GM19025 (cell line): ENCODE measurements around the gene MCRIP2.

Experiments
- ATAC-seq: cut with Tn5 transposase; IDR thresholded peaks from one replicate; pipeline ENCODE4 v1.9.1; 2021; ENCODE audit warnings: mild to moderate bottlenecking, low read depth, moderate library complexity; ENCODE audit not compliant: unreplicated experiment

The MCRIP2 gene

DNA sequence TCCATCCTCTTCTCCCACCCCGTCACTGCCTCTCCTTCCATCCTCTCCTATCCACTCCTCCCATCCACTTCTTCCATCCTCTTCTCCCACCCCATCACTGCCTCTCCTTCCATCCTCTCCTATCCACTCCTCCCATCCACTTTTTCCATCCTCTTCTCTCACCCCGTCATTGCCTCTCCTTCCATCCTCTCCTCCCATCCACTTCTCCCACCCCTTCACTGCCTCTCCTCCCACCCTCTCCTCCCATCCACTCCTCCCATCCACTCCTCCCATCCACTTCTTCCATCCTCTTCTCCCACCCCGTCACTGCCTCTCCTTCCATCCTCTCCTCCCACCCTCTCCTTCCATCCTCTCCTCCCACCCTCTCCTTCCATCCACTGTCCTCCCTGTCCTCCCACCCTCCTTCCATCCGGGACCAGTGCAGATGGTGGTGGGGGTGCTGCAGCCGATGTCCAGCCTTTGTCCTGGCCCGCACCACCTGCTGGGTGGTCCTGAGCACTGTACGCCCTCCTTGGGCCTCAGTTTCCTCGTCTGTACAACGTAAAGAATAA, 9.7 kb upstream of the MCRIP2 start:
- ATAC-seq, result no peak

- ATAC-seq, result no peak
Measured at GRCh38 chr16:632486-633335, 8.9 kb upstream of the MCRIP2 start.

DNA sequence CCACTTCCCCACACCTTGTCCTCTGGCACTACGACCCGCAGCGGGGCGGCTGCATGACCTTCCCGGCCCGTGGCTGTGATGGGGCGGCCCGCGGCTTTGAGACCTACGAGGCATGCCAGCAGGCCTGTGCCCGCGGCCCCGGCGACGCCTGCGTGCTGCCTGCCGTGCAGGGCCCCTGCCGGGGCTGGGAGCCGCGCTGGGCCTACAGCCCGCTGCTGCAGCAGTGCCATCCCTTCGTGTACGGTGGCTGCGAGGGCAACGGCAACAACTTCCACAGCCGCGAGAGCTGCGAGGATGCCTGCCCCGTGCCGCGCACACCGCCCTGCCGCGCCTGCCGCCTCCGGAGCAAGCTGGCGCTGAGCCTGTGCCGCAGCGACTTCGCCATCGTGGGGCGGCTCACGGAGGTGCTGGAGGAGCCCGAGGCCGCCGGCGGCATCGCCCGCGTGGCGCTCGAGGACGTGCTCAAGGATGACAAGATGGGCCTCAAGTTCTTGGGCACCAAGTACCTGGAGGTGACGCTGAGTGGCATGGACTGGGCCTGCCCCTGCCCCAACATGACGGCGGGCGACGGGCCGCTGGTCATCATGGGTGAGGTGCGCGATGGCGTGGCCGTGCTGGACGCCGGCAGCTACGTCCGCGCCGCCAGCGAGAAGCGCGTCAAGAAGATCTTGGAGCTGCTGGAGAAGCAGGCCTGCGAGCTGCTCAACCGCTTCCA, 8.1 kb upstream of the MCRIP2 start:
- no peak for ATAC-seq

- ATAC-seq, result no peak
Measured at GRCh38 chr16:634051-634670, 7.5 kb upstream of the MCRIP2 start.

GRCh38 chr16:634996-635395, 6.6 kb upstream of the MCRIP2 start:
- no peak for ATAC-seq

- ATAC-seq, result no peak
Measured at GRCh38 chr16:635573-636205, 5.9 kb upstream of the MCRIP2 start.

GRCh38 chr16:636206-637080, 5.2 kb upstream of the MCRIP2 start, which contains the start of gene METTL26:
METTL26 (minus strand) TSS chr16:636305; CDS start chr16:636290, 15 bp downstream.
- peak; percentile 72 for ATAC-seq

- ATAC-seq, result no peak
Measured at GRCh38 chr16:637081-638018, 4.3 kb upstream of the MCRIP2 start.

DNA sequence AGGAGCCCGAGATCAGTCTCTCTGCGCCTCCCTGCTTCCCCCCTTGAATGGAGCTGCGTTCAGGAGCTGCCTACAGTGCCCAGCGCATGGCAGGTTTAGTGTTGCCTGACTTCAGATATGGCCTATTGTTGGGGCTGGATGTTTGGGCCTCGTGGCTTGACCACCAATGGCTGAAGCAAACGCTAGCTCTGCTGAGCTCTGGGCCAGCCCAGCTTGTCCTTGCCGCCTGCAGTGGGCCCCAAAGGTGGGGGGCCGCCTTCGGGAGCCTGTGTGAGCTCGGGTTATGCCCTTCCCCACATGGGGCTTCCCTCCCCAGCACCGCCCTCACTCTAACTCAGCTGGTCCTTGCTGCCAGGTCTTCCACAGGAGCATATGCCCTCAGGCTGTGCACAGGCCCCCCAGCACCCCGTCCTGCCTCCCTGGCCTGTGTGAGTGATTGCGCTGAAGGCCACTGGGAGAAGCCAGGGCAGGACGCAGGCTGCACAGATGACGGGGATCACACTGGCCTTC, 3.5 kb upstream of the MCRIP2 start:
- no peak for ATAC-seq

GRCh38 chr16:638836-639235, 2.8 kb upstream of the MCRIP2 start:
- ATAC-seq, result no peak

- ATAC-seq, result no peak
Measured at GRCh38 chr16:640614-641013, 1.0 kb upstream of the MCRIP2 start.

DNA sequence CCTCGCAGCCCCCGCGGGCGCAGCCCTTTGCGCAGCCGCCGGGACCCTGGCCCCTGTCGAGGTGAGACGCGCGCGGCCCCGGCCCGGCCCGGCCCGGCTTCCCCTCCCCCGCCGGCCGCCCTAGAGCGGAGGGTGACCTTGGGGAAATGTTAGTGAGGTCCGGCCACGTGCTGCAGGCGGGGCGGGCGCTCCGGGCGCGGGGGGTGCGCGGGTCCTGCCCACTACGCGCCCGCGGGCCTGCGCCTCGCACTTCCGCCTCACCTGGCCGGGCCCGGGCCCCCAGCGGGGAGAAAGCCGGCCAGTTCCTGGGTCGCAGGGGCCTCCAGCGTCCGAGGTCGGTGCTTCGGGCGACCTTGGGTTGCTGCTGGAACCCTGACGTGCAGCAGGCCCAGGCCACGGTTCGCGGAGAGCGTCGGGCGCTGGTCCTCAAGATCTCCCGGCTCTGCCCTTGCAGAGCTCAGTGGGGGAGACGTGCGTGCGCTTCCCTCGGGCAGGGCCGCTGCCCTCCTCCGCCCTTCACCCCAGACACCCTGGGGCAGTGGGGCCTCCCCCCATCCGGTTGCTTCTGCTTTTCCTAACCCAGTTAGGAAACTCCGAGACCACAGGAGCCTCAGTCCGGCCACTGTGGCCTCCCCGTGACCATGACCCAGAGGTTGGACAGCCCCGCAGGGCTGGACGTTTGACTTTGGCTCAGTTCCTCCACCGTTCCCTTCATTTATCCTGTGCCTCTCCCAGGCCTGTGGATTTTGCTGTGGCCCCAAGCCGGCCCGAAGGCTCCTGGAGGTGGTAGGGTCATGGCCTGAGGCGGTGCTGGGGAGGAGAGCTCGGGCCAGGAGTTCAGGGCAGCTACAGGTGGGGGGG, 791 bp downstream of the MCRIP2 start:
- peak; percentile 44 for ATAC-seq

DNA sequence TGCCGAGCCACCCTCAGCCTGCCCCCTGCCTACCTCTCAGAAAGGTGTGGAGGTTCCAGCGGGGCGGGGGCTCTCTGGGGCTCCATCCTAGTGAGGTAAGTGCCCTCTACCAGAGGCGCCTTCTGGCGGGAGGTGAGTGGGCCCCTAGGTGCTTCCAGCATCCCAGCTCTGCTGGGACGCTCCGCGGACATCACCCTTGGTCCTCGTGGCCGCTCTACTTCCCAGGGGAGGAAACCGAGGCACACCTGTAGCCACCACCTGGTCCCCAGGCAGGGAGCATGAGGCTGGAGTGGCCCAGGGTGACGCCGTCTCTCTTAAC, 1.4 kb downstream of the MCRIP2 start:
- ATAC-seq, result no peak

DNA sequence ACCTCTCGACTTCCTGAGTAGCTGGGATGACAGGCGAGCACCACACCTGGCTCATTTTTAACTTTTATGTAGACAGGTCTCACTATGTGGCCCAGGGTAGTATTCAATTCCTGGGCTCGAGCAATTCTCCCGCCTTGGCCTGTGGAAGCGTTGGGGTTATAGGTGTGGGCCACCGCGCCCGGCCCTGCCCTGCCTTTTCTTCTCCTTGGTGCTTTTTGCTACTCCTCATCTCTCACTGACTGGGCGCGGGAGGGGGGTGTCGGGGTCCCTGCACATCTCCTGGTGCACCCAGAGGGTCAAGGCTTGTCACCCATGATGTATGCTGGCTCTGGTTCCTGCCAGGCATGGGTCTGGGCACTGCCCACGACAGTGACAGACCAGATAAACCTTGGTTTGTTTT, 2.9 kb downstream of the MCRIP2 start:
- ATAC-seq, result no peak

DNA sequence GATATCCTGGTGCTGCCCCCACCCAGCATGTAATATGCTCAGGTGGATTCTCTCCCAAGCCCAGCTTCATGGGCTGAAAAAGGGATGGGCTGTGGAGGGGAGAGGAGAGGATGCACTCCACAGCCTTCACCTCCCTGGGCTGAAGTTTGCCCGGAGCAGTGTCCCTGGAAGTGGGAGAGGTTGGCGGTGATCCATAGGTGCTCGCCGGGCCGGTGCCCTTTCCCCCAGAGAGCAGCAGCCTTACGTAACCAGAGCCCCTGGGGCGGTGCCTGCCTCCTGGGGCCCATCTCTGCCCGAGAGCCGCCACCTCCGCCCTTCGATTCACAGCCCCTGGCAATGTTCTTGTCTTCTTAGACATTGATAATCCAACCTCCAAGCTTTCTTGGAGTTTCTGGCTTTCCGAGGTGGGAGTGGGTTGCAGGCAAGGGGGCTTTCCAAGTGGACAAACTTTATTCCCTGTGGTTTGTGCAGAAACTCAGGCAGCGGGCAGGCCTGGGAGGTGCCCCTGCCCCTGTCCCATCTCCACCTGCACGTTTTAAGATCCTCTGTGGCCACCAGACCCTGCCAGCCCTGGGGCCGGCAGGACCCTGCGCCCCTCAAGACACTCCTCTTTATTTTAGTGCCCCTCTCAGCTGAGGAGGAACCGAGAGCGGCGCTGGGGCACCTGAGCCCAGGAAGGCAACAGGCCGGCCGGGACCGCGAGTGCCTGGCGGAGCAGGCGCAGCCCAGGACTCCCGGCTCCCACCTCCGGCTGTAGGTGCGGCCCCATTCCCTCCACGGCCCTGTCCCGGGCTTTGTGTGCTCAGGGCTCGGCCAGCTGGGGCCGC, 4.4 kb downstream of the MCRIP2 start:
- no peak for ATAC-seq

DNA sequence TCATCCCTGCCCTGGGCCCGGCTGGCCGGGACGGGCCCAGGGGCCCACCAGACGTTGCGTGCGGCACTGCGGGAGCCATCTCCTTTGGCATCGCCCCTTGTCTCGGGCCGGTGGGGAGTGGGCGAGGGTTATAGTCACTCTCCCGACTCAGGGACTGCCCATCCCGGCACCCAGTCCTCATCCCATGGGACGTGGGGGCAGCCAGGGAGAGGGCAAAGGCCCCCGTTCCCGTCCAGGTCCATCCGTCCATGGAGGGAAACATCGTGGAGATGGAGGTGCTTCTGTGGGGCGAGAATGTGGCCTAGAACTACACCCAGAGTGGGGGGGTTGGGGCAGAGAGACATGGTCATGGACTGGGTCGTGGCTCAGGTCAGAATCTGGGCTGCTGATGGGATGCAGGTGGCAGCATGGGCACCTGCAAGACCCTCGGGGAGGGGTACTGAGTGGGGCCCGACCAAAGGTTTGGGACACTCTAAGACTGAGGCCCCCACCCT, 5.1 kb downstream of the MCRIP2 start:
- no peak for ATAC-seq
